Body of pancreas (tissue), 4 donors: ENCODE measurements around the gene PLPP1.

ENCODE experiments used
- CTCF ChIP-seq, 7 experiments: fragments of 450-650 bp in 4 of 7; fragments of 200-600 bp in 3 of 7; sonication (generic) in 3 of 7; IDR thresholded peaks; one replicate each; pipeline ENCODE4 v1.5.1; 2016 to 2019; ENCODE audit warnings: antibody characterized with exemption in 7 of 7
- POLR2A ChIP-seq, 3 donors: fragments of 450-650 bp; IDR thresholded peaks; one replicate each; pipeline ENCODE4 v1.6.1; 2016; ENCODE audit warnings: antibody characterized with exemption in 3 of 3, mild to moderate bottlenecking in 2 of 3

GRCh38 chr5:55416306-55416705, 118.5 kb downstream of the PLPP1 start:
- no peak for TF ChIP-seq CTCF (IDR thresholded peaks at IDR 0.05)
- TF ChIP-seq POLR2A (IDR thresholded peaks at IDR 0.05) = no peak
